Stimulated activated CD4-positive, alpha-beta T cell treated with anti-CD3 and anti-CD28 coated beads, Interleukin-4, amount 100 ng/mL, for 4 hours (primary cell): ENCODE measurements around the gene PTH2R.
"Not testable (repeated sequence)": the region's sequence is repeated elsewhere in the genome, so short reads cannot be mapped to it uniquely, and the experiment has no call there.

Experiments
- DNase-seq, 2 experiments: peaks; one replicate each; pipeline ENCODE4 v3.0.0-alpha.2; 2020

PTH2R gene

GRCh38 chr2:208396796-208397195 is 9.8 kb upstream of the PTH2R start:
- DNase-seq = not testable (repeated sequence)

- DNase-seq = no peak
Measured at GRCh38 chr2:208399201-208399600, 7.4 kb upstream of the PTH2R start.

- no peak for DNase-seq
Measured at GRCh38 chr2:208407667-208408066, 1.1 kb downstream of the PTH2R start.

GRCh38 chr2:208413931-208414330 is 7.3 kb downstream of the PTH2R start:
- no peak for DNase-seq

- DNase-seq = no peak
Measured at GRCh38 chr2:208415255-208415654, 8.7 kb downstream of the PTH2R start.

- no peak for DNase-seq
Measured at GRCh38 chr2:208415897-208416296, 9.3 kb downstream of the PTH2R start.

GRCh38 chr2:208426412-208427045 is 19.9 kb downstream of the PTH2R start:
- DNase-seq = no peak

- no peak for DNase-seq
Measured at GRCh38 chr2:208437755-208438154, 31.2 kb downstream of the PTH2R start.

GRCh38 chr2:208440716-208441115 is 34.1 kb downstream of the PTH2R start:
- DNase-seq = no peak

GRCh38 chr2:208441951-208442350 is 35.4 kb downstream of the PTH2R start:
- no peak for DNase-seq

- DNase-seq = not testable (repeated sequence)
Measured at GRCh38 chr2:208447447-208447846, 40.9 kb downstream of the PTH2R start.

GRCh38 chr2:208451061-208451460 is 44.5 kb downstream of the PTH2R start:
- DNase-seq = no peak

- DNase-seq = no peak
Measured at GRCh38 chr2:208454861-208455260, 48.3 kb downstream of the PTH2R start.

- no peak for DNase-seq
Measured at GRCh38 chr2:208463721-208464120, 57.1 kb downstream of the PTH2R start.

GRCh38 chr2:208464205-208464604 is 57.6 kb downstream of the PTH2R start:
- DNase-seq = no peak

- no peak for DNase-seq
Measured at GRCh38 chr2:208466151-208466919, 59.7 kb downstream of the PTH2R start.

GRCh38 chr2:208466920-208467298 is 60.3 kb downstream of the PTH2R start:
- DNase-seq = no peak

- no peak for DNase-seq
Measured at GRCh38 chr2:208467564-208467963, 61.0 kb downstream of the PTH2R start.

- DNase-seq = no peak
Measured at GRCh38 chr2:208477741-208478140, 71.1 kb downstream of the PTH2R start.

- DNase-seq = no peak
Measured at GRCh38 chr2:208479342-208479741, 72.8 kb downstream of the PTH2R start.

- not testable (repeated sequence) for DNase-seq
Measured at GRCh38 chr2:208481945-208482344, 75.4 kb downstream of the PTH2R start.

GRCh38 chr2:208482453-208483015 is 75.9 kb downstream of the PTH2R start:
- not testable (repeated sequence) for DNase-seq

GRCh38 chr2:208485390-208485789 is 78.8 kb downstream of the PTH2R start:
- no peak for DNase-seq
